NCI-H69 (cell line): ENCODE measurements around the gene CPPED1.
"Not testable (repeated sequence)": the region's sequence is repeated elsewhere in the genome, so short reads cannot be mapped to it uniquely, and the experiment has no call there.

Experiments used
- DNase-seq: peaks from one replicate; lab custom pipeline; 2025; lab: John Stamatoyannopoulos, UW

CPPED1 gene

DNA sequence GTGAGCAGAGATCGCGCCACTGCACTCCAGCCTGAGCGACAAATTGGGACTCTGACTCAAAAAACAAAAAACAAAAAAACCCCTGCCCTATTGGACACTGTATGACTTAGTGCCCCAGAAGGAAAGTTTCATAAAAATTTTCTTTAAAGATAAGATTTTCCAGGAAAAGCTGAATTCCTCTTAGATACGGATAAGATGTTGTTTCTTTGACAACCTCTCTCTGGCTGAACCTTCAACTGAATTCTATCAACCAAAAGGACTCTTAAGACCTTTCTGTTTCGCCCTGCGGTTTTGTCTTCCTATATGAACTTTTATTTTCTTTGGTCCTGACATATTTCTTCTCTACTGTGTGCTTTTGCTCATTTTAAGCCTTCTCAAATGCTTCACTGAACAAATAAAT, 35.8 kb downstream of the CPPED1 start:
- DNase-seq, result no peak

DNA sequence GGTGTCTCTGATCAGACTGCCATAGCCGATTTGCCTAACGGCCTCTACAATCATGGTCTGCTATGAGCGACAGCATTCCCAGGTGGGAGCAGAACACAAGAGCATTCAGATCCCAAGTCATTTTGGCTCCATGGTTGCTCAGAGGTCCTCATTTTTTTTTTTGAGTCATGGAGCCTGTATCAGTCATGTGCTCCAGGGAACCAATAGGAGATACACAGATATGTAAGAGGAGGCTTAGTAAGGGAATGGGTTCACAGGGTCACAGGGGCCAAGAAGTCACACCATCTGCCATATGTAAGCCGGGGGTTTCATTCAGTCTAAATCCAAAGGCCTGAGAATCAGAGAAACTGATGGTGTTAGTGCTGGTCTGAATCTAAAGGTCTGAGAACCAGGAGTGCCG, 36.8 kb downstream of the CPPED1 start:
- DNase-seq, result no peak

DNA sequence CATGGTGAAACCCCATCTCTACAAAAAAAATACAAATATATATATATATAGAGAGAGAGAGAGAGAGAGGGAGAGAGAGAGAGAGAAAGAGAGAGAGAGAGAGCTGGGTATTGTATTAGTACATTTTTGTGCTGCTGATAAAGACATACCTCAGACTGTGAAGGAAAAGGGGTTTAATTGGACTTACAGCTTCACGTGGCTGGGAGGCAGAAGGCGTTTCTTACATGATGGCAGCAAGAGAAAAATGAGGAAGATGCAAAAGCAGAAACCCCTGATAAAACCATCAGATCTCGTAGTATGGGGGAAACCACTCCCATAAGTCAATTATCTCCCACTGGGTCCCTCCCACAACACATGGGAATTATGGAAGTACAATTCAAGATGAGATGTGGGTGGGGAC, 37.5 kb downstream of the CPPED1 start:
- not testable (repeated sequence) for DNase-seq

DNA sequence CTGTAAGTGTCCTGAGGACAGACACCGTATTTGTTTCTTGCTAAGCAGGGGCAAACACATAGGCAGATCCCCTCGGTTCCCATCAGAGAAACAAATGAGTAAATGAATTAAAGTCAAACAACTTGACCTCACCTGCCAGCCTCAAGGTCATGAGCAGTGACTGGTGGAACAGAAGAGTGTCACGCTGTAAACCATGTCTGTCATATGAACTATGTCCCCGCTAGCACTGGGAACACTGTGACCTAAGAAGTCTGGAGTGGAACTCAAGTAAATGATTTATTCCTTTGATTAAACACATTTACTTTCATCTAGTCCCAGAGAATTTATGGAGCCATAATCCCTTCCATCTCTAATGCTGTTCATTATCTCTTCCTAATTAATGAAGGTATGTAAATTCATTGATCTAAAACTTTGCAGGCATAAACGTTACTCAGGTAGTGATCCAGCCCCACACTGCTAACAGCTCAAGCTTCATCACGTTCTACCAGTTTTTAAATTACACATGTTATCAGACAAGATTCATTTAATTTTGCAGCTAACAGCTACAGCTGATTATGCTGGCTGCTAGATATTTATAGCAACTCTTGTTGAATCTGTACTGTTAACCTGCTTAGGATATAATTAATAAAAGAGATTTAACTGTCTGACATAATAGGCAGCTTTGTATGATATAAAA, 38.7 kb downstream of the CPPED1 start:
- no peak for DNase-seq

DNA sequence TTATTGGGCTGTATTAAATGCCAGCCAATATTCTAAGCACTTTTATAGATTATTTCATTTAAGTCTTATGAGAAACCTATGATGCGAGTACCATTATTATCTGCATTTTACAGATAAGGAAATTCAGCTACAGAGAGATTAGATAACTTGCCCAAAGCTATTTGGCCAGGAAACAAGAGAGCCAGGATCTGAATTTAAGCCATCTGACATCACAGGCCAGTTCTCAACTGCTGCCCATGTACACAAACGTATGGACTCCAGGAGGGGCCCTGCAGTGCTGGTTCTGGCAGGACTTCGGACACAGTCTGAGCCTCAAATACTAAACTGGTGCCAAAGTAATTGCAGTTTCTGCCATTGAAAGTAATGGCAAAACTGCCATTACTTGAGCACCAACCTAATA, 40.2 kb downstream of the CPPED1 start:
- no peak for DNase-seq

DNA sequence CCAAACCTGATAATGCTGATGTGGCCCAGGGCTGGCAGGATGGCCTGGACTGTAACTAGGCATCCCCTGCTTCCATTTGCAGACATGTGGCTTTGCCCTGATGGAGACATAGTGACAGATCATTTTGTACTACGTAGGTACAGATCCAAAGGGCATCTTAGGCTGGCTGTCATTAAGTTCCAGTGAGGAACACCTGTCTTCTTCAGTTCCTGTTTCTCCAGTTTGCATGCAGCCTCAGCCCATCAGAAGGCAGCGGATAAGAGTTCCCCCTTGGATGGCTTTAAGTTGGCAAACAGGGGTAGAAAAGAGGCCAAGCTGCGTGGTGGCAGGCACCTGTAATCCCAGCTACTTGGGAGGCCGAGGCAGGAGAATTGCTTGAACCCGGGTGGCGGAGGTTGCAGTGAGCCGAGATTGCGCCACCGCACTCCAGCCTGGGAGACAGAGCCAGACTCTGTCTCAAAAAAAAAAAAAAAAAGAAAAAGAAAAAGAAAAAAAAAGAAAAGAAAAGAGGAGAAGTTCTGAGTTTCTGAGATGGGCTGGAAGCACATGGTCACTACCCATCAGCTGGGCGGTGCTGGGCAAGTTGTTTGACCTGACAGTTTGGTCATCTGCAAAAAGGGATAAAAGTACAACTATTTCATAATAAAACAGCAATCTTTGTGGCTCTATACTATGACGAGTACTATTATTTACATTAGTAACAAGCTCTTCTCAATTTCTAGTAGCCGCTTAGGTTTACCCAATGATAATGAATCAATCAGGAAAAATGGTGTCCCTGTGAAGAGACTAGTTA, 42.7 kb downstream of the CPPED1 start:
- DNase-seq, result no peak

DNA sequence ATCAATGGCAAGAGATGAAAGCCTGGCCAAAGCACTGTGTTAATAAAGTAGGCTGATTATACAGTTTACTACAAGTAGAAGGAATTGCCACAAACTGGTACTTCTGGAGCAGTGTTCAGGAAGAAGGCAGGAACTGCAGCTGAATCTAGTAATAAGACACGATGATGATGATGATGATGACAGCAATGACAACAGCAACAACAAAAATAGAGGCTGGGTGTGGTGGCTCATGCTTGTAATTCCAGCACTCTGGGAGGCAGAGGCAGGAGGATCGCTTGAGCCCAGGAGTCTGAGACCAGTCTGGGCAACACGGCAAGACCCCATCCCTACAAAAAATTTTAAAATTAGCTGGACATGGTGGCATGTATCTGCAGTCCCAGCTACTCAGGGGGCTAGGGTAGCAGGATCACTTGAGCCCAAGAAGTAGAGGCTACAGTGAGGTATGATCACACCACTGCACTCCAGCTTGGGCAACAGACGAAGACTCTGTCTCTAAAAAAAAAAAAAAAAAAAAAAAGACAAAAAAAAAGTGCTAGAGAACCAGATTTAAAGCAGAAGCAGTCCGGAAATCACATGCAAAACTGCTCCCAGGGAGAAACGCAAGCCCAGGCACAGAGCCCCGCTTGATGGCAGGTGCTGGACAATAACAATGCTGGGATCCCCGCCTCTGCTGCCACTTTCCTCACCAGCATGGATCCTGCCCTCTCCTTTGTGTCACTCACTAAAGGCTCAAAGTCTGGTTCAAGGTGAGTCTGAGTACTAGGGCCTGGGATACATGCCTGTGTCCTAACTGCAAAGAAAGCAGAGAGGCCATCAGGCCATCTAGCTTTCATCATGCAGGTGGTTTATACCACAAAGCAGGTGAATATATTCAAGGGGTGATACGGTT, 44.8 kb downstream of the CPPED1 start:
- peak; percentile 38 for DNase-seq

DNA sequence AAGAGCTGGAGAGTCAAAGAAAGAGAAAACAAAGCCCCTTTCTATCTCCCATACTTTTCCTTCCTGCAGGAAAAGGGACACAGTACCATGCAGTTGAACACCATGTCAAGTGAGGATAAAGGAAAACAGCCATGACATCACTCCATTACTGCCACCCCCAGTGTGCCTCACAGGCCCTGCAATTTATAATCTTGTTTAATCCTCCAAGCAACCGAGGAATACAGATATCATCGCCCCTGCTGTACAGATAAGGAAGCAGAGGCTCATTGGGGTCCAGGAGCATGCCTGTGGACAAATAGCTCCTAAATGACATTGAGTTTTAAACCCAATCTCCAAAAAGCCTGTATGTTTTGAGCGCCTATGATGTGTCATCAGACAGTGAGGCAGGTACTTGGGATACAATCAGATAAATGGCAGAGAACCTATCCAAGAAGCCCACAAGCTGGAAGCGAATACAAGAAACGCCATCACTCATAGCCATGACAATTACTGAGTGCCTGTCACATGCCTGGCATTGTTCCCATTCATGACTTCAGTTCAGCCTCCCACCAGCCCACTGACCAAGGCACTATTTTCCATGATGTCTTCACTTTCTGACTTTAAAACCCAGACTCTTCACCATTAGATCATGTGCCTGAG, 45.5 kb downstream of the CPPED1 start:
- DNase-seq, result peak; percentile 40

DNA sequence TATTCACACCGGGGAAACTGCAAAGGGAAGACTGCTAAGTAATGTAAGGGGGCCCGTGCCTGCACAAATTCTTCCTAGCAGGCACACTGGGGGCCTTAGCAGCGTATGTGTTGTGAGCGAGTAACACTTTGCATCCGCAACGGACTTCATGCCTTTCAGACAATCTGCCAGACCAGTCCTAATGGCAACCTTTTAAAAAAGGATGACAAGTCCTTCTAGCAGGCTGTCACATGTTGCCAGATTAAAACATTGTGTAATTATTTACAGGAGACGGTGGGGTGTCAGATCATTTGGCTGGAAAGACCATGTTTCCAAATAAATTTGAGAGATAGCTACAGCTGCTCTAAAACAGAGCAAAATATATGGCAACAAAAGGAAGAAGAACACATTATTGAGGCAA, 46.1 kb downstream of the CPPED1 start:
- DNase-seq, result peak; percentile 30

DNA sequence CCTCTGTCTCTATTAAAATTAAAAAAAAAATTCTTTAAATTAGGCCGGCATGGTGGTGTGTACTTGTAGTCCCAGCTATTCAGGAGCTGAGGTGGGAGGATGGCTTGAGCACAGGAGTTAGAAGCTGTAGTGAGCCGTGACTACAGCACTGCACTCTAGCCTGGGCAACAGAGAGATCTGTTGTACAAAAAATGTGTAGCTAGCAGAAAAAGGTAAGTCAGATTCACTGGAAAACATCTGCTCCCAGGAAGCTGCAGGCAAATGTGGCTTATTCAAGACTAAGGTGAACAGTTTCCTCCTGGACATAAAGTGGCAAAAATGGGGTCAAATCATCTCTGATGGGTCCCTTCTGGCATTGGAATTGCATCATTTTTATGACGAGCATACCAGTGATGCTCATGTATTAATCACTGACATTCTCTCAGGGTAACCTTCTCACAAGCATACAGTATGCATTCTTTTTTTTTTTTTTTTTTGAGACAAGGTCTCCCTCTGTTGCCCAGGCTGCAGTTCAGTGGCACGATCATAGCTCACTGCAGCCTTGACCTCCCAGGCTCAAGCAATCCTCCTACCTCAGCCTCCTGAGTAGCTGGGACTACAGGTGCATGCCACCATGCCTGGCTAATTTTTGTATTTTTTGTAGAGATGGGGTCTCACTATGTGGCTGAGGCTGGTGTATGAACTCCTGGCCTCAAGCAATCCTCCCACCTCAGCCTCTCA, 48.7 kb downstream of the CPPED1 start:
- no peak for DNase-seq

DNA sequence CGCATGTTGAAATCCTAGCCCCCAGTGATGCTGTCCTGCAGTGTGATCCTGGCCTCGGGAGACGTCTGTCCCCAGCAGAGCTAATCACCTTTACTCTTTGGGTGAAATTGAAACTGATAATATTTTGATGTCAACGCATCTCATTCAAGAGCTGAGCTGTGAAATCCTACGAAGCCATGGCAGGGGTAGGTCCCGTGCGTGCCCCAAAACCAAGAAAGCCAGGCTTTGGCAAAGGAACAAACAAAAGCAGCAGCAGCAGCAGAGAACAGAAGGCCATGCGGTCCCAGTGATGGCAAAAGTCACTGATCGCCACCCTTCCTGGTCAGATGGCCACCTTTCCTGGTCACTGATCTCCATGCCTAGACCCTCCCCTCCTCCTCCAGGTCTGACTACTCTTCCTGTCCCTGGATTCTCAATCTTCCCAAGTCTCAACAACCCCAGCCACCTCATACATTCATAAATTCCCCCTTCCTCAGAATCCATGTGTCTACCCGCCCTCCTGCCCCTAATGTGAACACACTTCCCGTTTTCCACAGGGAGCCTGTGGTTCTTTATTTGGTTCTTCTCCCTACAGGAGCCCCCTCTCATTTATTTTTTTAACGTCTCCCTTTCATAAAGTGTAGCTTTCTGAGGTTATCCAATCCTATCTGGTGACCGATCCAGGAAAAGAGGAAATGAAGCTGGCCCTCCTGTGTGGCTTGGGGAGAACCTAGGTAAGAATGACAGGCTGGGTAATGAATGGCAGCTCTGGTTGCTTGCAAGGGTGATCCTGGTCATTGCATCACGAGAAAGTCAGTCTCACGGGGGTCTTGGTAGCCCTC, 50.3 kb downstream of the CPPED1 start:
- no peak for DNase-seq

DNA sequence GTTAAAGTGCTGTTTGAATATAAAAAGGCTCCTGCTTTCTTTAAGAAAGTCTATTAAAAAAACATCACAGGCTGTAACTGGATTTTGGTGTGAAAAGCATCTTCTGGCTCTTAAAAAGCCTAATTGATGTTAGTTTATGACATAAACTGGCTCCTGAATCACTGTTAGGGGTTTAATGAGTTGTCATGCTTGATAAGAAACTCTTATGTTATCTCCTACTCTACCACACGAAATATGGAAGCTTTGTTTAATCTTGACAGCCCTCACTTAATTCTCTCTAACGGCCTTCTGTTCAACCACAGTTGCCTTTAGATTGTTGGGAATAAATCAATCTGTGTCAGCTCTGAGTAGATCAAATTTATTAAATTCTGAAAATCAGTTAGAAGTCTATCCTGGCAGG, 51.5 kb downstream of the CPPED1 start:
- no peak for DNase-seq

DNA sequence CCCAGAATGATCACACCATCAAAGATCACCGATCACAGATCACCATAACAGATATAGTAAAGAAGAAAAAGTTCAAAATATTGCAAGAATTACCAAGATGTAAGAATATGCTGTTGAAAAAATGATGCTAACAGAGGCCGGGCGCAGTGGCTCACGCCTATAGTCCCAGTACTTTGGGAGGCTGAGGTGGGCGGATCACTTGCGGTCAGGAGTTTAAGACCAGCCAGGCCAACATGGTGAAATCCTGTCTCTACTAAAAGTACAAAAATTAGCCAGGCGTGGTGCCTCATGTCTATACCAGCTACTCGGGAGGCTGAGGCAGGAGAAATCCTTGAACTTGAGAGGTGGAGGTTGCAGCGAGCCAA, 53.2 kb downstream of the CPPED1 start:
- DNase-seq, result no peak

DNA sequence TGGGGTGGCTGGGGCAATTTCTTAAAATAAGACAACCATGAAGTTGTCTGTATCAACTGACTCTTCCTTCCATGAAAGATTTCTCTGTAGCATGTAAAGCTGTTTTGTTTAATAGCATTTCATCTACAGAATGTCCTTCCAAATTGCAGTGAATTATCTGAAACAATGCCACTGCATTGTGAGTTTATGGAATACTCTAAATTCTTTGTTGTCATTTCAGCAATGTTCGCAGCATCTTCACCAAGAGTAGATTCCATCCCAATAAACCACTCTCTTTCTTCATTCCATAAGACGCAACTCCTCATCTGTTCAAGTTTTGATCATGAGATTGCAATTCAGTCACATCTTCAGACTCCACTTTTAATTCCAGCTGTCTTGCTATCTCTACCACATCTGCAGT, 54.6 kb downstream of the CPPED1 start:
- no peak for DNase-seq

DNA sequence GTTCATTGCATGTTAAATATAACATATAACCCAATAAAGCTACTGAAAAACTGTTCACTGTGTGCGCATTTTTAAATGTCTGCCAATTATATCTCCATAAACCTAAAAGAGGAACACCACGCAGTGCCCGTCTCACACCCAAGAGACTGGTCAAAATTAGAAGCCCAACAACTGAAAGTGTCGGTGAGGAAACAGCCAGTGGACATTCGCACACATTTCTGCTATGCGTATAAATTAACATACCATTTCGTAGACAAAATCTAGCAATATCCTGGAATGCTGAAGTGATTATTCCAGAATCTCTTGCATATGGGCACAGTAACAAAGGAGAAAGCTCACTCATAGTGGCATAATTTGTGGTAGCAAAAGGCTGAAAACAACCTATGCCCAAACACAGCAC, 55.9 kb downstream of the CPPED1 start:
- no peak for DNase-seq

DNA sequence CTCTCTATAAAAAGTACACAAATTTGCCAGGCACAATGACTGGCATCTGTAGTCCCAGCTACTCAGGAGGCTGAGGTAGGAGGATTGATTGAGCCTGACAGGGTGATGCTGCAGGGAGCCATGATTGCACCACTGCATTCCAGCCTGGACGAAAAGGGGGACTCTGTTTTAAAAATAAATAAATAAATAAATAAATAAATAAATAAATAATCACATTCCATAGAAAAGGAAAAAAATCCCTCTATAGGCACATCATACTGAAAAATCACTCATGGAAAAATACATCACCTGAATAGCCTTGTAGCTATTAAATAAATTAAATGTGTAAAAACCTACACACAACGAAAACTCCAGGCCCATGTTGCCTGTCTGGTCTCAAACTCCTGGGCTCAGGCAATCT, 56.4 kb downstream of the CPPED1 start:
- no peak for DNase-seq

DNA sequence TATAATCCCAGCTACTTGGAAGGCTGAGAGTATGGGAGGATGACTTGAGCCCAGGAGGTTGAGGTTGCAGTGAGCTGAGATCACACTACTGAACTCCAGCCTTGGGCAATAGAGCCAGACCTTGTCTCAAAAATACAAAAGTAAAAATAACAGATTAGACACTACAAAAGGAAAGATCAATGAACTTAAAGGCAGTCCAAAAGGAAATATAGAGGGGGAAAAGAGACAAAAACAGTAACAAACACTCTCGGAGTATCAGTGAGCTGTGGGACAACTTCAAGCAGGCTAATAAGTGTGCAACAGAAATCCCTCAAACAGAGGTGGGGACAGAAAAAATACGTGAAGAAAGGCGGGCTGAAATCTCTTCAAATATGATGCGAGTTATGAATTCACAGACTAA, 58.8 kb downstream of the CPPED1 start:
- no peak for DNase-seq

DNA sequence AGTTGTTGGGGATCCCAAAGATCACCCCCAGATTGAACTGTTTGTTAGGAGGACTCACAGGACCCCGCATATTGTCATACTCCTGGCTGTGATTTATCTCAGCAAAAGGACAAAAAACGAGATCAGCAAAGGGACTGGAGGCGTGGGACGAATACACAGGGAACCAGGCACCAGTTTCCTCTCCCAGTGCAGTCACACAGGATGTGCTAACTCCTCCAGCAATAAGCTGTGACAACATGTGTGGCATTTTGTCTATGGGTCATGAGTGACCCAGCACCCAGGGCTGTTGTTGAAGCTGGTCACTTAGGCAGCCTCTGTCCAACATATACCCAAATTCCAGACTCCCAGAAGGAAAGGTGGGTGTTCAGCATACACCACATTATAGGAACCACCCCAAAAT, 60.9 kb downstream of the CPPED1 start:
- no peak for DNase-seq

DNA sequence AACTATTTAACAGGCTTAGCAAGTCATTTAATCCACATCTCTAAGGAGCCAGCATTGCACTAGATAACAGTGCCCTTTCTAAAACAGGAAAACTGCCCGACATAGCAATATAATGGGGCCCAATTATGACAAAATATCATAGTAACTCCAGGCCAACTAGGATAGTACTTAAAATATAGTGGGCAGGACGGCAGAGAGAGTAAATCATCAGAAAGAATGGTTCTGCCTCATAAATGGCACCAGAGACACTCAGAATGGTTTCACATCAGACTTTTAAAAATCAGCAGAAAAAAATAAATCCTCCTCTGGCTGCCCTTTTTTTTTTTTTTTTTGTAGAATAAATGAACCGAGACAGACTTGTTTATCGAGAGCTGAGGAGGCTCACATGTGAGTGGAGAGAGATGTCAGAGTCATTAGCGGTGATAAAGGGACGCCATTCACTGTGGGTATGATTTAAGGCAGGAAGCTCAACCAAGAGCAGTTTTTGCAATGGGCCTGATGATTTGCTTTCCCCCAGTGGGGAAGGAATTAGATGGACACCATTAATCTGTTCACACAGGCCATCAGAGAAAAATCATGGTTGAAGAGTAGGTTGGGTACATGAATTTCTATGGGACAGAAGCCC, 62.6 kb downstream of the CPPED1 start:
- DNase-seq, result no peak

DNA sequence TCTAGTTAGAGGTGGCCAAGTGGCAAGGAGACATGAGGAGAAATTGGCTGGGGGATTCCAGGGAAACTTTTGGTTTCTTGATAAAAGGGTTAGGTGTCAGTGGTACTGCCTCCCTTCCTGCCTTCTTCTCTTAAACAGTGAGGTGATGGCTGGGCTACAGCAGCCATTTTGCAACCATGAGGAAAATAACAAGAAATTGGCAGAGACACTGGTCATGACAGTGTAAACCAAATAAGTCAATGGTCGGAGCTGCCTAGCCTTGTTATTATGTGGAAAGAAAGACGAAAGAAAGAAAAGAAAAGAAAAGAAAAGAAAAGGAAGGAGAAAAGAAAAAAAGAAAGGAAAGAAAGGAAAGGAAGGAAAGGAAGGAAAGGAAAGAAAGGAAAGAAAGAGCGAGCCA, 63.9 kb downstream of the CPPED1 start:
- no peak for DNase-seq
